Spleen (tissue), 11 donors: ENCODE data around the gene FRAS1. TPM values are rescaled to one million over a fixed set of nuclear protein-coding genes. Genes with fewer than 3 reads are reported as not detected.

Experiments used
- DNase-seq: peaks from one replicate; pipeline ENCODE4 v3.0.0-alpha.2; 2020
- H3K27ac ChIP-seq, 8 donors: fragments of 200-600 bp; sonication (generic) in 7 of 8; 1 replicate in 4 of 8; 2 replicates in 4 of 8; pipeline versions ENCODE4 v1.5.0 to v1.8.0; 2016 to 2021; ENCODE audit warnings: inconsistent platforms in 4 of 8, mild to moderate bottlenecking in 4 of 8, moderate library complexity in 1 of 8
- H3K27me3 ChIP-seq, 7 donors: fragments of 200-600 bp; sonication (generic) in 6 of 7; replicated peaks in 1 of 7; 1 replicate in 4 of 7; 2 replicates in 3 of 7; pipeline versions ENCODE4 v1.5.0 to v1.8.0; 2016 to 2021; ENCODE audit warnings: inconsistent platforms in 3 of 7, mild to moderate bottlenecking in 1 of 7
- H3K36me3 ChIP-seq, 6 donors: fragments of 200-600 bp; sonication (generic) in 5 of 6; 1 replicate in 4 of 6; 2 replicates in 2 of 6; pipeline versions ENCODE4 v1.5.0 to v1.8.0; 2016 to 2021; ENCODE audit warnings: inconsistent platforms in 2 of 6
- H3K4me1 ChIP-seq, 6 donors: fragments of 200-600 bp; sonication (generic) in 5 of 6; 1 replicate in 3 of 6; 2 replicates in 3 of 6; pipeline versions ENCODE4 v1.5.0 to v1.8.0; 2016 to 2021; ENCODE audit warnings: inconsistent platforms in 3 of 6
- H3K4me3 ChIP-seq, 8 donors: fragments of 200-600 bp; sonication (generic) in 7 of 8; 1 replicate in 4 of 8; 2 replicates in 4 of 8; pipeline versions ENCODE4 v1.5.0 to v1.8.0; 2016 to 2021; ENCODE audit warnings: inconsistent platforms in 4 of 8, mild to moderate bottlenecking in 4 of 8, moderate library complexity in 2 of 8
- H3K9me3 ChIP-seq, 8 donors: fragments of 200-600 bp; sonication (generic) in 7 of 8; 1 replicate in 4 of 8; 2 replicates in 4 of 8; pipeline versions ENCODE4 v1.5.0 to v1.8.0; 2016 to 2021; ENCODE audit warnings: inconsistent platforms in 4 of 8
- POLR2A ChIP-seq, 3 donors: fragments of 450-650 bp; IDR thresholded peaks; one replicate each; pipeline ENCODE4 v1.5.1; 2017; ENCODE audit warnings: antibody characterized with exemption in 3 of 3, mild to moderate bottlenecking in 1 of 3
- POLR2AphosphoS5 ChIP-seq, 3 donors: sonication (generic); formaldehyde crosslinking; IDR thresholded peaks; one replicate each; pipeline ENCODE4 v1.5.1; 2017; ENCODE audit warnings: antibody characterized with exemption in 3 of 3
- WGBS, 5 donors: extraction: QIAGEN DNeasy Blood & Tissue Kit in 3 of 5; methylation state at CpG; one replicate each; pipeline versions ENCODE4 v1.1.5 to v1.1.7; 2013 to 2018; 5-methylcytosine and 5-hydroxymethylcytosine counted together
- intact Hi-C: fragments of 100-400 bp; cut with DNase I; formaldehyde crosslinking; loops from one replicate; pipeline ENCODE4 v1.15.0; 2023; ENCODE audit warnings: low total_unique reads
- polyA plus RNA-seq, 3 donors: library from polyadenylated mRNA; stranded (reverse); fragments of 200-250 nt; gene quantifications; one replicate each; pipeline ENCODE4 v1.2.1, GENCODE V29; 2013
- total RNA-seq, 7 donors: library from RNA; depleted of rRNA in 3 of 7; stranded (reverse); fragments of >200 nt in 3 of 7; fragmentation: NEBNext Ultra II Directional in 4 of 7; extraction: Animal tissue kit (Norgen Biotek cat#: 25700) in 4 of 7; gene quantifications; one replicate each; pipeline versions ENCODE4 v1.1.0 to v1.2.1, GENCODE V29; 2016 to 2021
- TF ChIP-seq, protein P1 (sequence below), 11 experiments: fragments of 200-600 bp in 7 of 11; fragments of 450-650 bp in 4 of 11; sonication (generic) in 4 of 11; IDR thresholded peaks in 8 of 11; conservative IDR thresholded peaks in 3 of 11; 1 replicate in 7 of 11; 2 replicates in 4 of 11; pipeline versions ENCODE4 v1.4.0 to v1.8.0; 2016 to 2021; ENCODE audit warnings: antibody characterized with exemption in 11 of 11, inconsistent platforms in 4 of 11, mild to moderate bottlenecking in 1 of 11
- donor health status: healthy with polysubstance abuse.
- donor health status: DM: no; HTN: no; CAD: no; lungs with moderate emphysema.
- donor health status: DM: no; HTN: no; CAD: no.
- donor health status: Bipolar disorder and iron deficiency.
- donor health status: healthy.
- donor health status: DM: no; HTN: no; CAD: no.
- donor health status: DM: yes; HTN: yes; CAD: no.

The FRAS1 gene
- total and polyA plus RNA-seq, 10 donors: 0.10 to 3.0 (median 1.3) TPM

DNA sequence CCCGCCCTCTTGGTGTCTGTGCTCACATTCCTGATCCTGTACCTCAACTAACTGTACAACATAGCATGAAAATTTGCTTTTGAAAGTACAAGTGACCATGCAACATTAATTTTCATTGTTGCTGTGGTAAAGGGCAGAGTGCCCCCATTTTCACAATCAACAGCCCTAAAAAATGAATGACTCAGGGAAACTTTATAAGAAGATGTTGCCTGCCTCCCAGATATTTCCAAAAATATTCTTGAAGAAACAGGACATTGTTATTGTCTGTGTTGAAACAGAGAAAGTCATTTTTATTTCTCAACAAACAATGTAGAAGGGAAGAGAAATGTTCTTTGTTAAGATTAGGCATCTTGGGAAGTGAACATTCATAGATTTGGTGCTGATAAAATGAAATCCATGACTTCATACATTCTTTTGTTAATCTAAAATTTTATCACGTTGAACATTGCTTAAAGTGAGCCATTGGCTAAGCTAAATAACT lies 380.5 kb downstream of the FRAS1 start:
- Histone ChIP-seq H3K36me3 (no peaks in the 10 kb centered on the region), H3K4me3 (no peak overlapping the region), H3K4me1 (no peaks in the 10 kb centered on the region), H3K27me3 (no peaks in the 10 kb centered on the region), H3K9me3 (no peaks in the 10 kb centered on the region), H3K27ac (no peak overlapping the region)
- TF ChIP-seq POLR2A (IDR thresholded peaks at IDR 0.05) (no peak), POLR2AphosphoS5 (IDR thresholded peaks at IDR 0.05) (no peak)
- TF ChIP-seq, protein P1, sequence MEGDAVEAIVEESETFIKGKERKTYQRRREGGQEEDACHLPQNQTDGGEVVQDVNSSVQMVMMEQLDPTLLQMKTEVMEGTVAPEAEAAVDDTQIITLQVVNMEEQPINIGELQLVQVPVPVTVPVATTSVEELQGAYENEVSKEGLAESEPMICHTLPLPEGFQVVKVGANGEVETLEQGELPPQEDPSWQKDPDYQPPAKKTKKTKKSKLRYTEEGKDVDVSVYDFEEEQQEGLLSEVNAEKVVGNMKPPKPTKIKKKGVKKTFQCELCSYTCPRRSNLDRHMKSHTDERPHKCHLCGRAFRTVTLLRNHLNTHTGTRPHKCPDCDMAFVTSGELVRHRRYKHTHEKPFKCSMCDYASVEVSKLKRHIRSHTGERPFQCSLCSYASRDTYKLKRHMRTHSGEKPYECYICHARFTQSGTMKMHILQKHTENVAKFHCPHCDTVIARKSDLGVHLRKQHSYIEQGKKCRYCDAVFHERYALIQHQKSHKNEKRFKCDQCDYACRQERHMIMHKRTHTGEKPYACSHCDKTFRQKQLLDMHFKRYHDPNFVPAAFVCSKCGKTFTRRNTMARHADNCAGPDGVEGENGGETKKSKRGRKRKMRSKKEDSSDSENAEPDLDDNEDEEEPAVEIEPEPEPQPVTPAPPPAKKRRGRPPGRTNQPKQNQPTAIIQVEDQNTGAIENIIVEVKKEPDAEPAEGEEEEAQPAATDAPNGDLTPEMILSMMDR (IDR thresholded peaks at IDR 0.05 in 8 of 11, conservative IDR thresholded peaks at IDR 0.05 in 3 of 11): no peak
- DNase-seq: no peak
- intact Hi-C loops: no loop called here
- 55 to 83% (median 64%) methylated on average over 2 of the region's 2 CpGs for WGBS, 5 donors

DNA sequence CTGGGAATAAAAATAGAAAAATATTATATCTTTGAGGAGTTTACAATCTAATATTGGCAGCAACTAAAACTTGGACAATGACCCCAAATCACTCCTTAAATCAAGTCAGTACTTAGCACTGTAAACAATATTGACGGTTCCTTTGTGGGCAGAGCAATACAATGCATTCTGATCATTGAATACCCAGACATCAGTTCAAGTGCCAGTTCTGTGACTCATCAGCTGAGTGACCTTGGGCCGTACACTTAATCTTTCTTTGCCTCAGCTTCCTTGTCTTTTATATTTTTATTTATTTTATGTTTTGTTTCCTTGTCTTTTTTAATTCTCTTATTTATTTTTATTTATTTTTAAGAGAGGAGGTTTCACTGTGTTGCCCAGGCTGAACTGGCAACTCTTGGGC lies 382.2 kb downstream of the FRAS1 start:
- Histone ChIP-seq H3K36me3 (no peaks in the 10 kb centered on the region), H3K4me3 (no peak overlapping the region), H3K9me3 (no peaks in the 10 kb centered on the region), H3K4me1 (no peaks in the 10 kb centered on the region), H3K27ac (no peak overlapping the region), H3K27me3 (no peaks in the 10 kb centered on the region)
- WGBS, 5 donors: 64 to 82% (median 76%) methylated on average over 2 of the region's 2 CpGs
- intact Hi-C loops: no loop called here
- TF ChIP-seq POLR2AphosphoS5 (IDR thresholded peaks at IDR 0.05): no peak
- TF ChIP-seq POLR2A (IDR thresholded peaks at IDR 0.05): no peak
- TF ChIP-seq, protein P1 (IDR thresholded peaks at IDR 0.05 in 8 of 11, conservative IDR thresholded peaks at IDR 0.05 in 3 of 11): no peak
- DNase-seq: no peak

DNA sequence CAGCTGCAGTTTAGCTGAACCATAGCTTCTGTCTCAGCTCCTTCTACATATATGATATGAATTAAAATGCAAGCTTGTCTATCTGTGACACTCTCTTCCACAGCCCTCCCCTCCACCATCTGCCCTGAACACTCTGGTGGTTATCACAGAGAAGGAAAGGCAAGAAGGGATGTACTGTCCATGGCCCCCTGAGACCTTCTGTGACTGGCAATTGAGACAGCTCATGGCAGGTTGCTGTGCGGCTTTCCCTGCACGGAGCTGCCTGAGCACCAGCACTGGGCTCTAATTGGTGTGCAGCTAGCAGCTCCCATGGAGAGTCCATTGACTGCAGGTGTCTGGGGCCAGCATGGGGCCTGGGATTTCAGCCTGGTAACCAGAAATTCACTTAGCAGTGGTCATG lies 384.6 kb downstream of the FRAS1 start:
- 87 to 100% (median 92%) methylated on average over 2 of the region's 2 CpGs for WGBS, 5 donors
- no peaks in the 10 kb centered on the region for H3K27me3 ChIP-seq
- DNase-seq: no peak
- TF ChIP-seq POLR2A (IDR thresholded peaks at IDR 0.05) (no peak), POLR2AphosphoS5 (IDR thresholded peaks at IDR 0.05) (no peak)
- TF ChIP-seq, protein P1 (IDR thresholded peaks at IDR 0.05 in 8 of 11, conservative IDR thresholded peaks at IDR 0.05 in 3 of 11): no peak
- no peak overlapping the region for H3K27ac ChIP-seq
- H3K4me1 ChIP-seq: no peaks in the 10 kb centered on the region
- H3K4me3 ChIP-seq: no peak overlapping the region
- intact Hi-C loops: no loop called here
- H3K9me3 ChIP-seq: no peaks in the 10 kb centered on the region
- H3K36me3 ChIP-seq: no peaks in the 10 kb centered on the region

DNA sequence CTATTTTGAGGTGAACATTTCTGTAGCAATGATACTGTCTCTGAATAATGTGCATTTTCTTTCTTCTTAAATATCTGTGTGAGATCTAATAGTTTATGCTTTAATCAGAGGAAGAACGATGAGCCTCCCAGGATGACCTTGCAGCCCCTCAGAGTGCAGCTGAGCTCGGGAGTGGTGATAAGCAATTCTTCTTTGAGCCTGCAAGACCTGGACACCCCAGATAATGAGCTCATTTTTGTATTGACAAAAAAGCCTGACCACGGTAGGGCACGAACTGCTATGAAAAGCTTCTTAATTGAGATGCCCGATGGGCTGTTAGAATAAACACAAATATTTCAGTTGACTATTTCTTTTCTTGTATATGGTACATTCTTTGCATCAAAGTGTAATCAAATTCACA lies 389.5 kb downstream of the FRAS1 start:
- TF ChIP-seq POLR2A (IDR thresholded peaks at IDR 0.05) (no peak), POLR2AphosphoS5 (IDR thresholded peaks at IDR 0.05) (no peak)
- TF ChIP-seq, protein P1 (IDR thresholded peaks at IDR 0.05 in 8 of 11, conservative IDR thresholded peaks at IDR 0.05 in 3 of 11): no peak
- H3K4me1 ChIP-seq: no peaks in the 10 kb centered on the region
- no peaks in the 10 kb centered on the region for H3K36me3 ChIP-seq
- no peak overlapping the region for H3K4me3 ChIP-seq
- DNase-seq: no peak
- no peak overlapping the region for H3K27ac ChIP-seq
- WGBS, 5 donors: 68 to 79% (median 78%) methylated on average over 5 of the region's 5 CpGs
- no peaks in the 10 kb centered on the region for H3K27me3 ChIP-seq
- intact Hi-C loops: no loop called here
- no peaks in the 10 kb centered on the region for H3K9me3 ChIP-seq
